HG03354 (cell line): Measurements from ENCODE around the gene MAOA.
"Not testable (repeated sequence)": the region's sequence is repeated elsewhere in the genome, so short reads cannot be mapped to it uniquely, and the experiment has no call there.

Experiments used
- ATAC-seq: cut with Tn5 transposase; IDR thresholded peaks from one replicate; pipeline ENCODE4 v1.9.1; 2021; ENCODE audit warnings: mild to moderate bottlenecking; ENCODE audit not compliant: unreplicated experiment, poor library complexity, severe bottlenecking

MAOA gene

GRCh38 chrX:43656005-43656494, at the start of gene MAOA:
Gene MAOA (plus strand): TSS chrX:43656299. CDS start chrX:43656342, 43 bp downstream.
- no peak for ATAC-seq

- no peak for ATAC-seq
Observed at GRCh38 chrX:43612400-43612799, 43.7 kb upstream of the MAOA start.

- ATAC-seq = no peak
Observed at GRCh38 chrX:43615660-43616059, 40.4 kb upstream of the MAOA start.

- ATAC-seq = no peak
Observed at GRCh38 chrX:43618366-43619205, 37.5 kb upstream of the MAOA start.

GRCh38 chrX:43619861-43620260, 36.2 kb upstream of the MAOA start:
- not testable (repeated sequence) for ATAC-seq

- no peak for ATAC-seq
Observed at GRCh38 chrX:43627147-43627546, 29.0 kb upstream of the MAOA start.

GRCh38 chrX:43627669-43628068, 28.4 kb upstream of the MAOA start:
- no peak for ATAC-seq

GRCh38 chrX:43629229-43629628, 26.9 kb upstream of the MAOA start:
- no peak for ATAC-seq

GRCh38 chrX:43631841-43632240, 24.3 kb upstream of the MAOA start:
- no peak for ATAC-seq

GRCh38 chrX:43633081-43633480, 23.0 kb upstream of the MAOA start:
- ATAC-seq = no peak

- ATAC-seq = no peak
Observed at GRCh38 chrX:43633757-43634156, 22.3 kb upstream of the MAOA start.

- no peak for ATAC-seq
Observed at GRCh38 chrX:43640482-43640881, 15.6 kb upstream of the MAOA start.

- ATAC-seq = no peak
Observed at GRCh38 chrX:43641691-43642090, 14.4 kb upstream of the MAOA start.

GRCh38 chrX:43643201-43643600, 12.9 kb upstream of the MAOA start:
- ATAC-seq = no peak

- no peak for ATAC-seq
Observed at GRCh38 chrX:43643662-43644061, 12.4 kb upstream of the MAOA start.

- no peak for ATAC-seq
Observed at GRCh38 chrX:43644124-43644701, 11.9 kb upstream of the MAOA start.

GRCh38 chrX:43646800-43647199, 9.3 kb upstream of the MAOA start:
- ATAC-seq = no peak

GRCh38 chrX:43654431-43655150, 1.5 kb upstream of the MAOA start:
- peak; percentile 96 for ATAC-seq

GRCh38 chrX:43655151-43656004, 721 bp upstream of the MAOA start:
- peak; percentile 11 for ATAC-seq

- no peak for ATAC-seq
Observed at GRCh38 chrX:43657671-43658070, 1.6 kb downstream of the MAOA start.
